GM12878 (cell line): ENCODE data around the gene RPRD1A. TPM values are rescaled to one million over a fixed set of nuclear protein-coding genes. Genes with fewer than 3 reads are reported as not detected.

ENCODE experiments used
- ATAC-seq: fragments of 200-7000 bp; cut with Tn5 transposase; 3 replicates; pipeline ENCODE4 v1.9.1; 2020; ENCODE audit warnings: mild to moderate bottlenecking, moderate library complexity
- BruUV-seq: library from RNA; stranded (reverse); fragments of 400-500 nt; replicated peaks from 2 replicates; lab custom pipeline; 2021; lab: Mats Ljungman, UMichigan
- CTCF ChIA-PET: fragments of 300-600 bp; sonication (Branson Sonifier 250); formaldehyde crosslinking; extraction: SDS; loops from one replicate; lab custom pipeline; 2021; ENCODE audit warnings: inconsistent platforms; lab: Yijun Ruan, JAX
- POLR2A ChIA-PET: fragments of 350-600 bp; formaldehyde crosslinking; extraction: SDS; loops from one replicate; lab custom pipeline; 2021; ENCODE audit warnings: inconsistent platforms; lab: Charles Lee
- RAD21 ChIA-PET: fragments of 300-600 bp; sonication (Branson Sonifier 250); formaldehyde crosslinking; loops from one replicate; lab custom pipeline; 2023; ENCODE audit warnings: antibody characterized with exemption; ENCODE audit not compliant: unreplicated experiment; lab: Charles Lee
- SMC1A ChIA-PET: fragments of 300-600 bp; sonication (Branson Sonifier 250); formaldehyde crosslinking; loops from one replicate; lab custom pipeline; 2023; ENCODE audit not compliant: unreplicated experiment, uncharacterized antibody; lab: Charles Lee
- DNase-seq: peaks from one replicate; pipeline ENCODE4 v3.0.0-alpha.2; 2011; ENCODE audit warnings: low read depth, low spot score
- FAIRE-seq: peaks from 3 replicates; lab custom pipeline; 2011; peaks lifted over from hg19 to GRCh38; lab: Jason Lieb, UNC
- H2AFZ ChIP-seq: 2 replicates; pipeline ENCODE4 v1.6.0; 2011; ENCODE audit warnings: low read depth, low read length, control low read depth; ENCODE audit not compliant: control insufficient read depth
- H3K27ac ChIP-seq: 2 replicates; pipeline ENCODE4 v1.5.1; 2011; ENCODE audit warnings: control low read depth; ENCODE audit not compliant: control insufficient read depth, insufficient read depth
- H3K27me3 ChIP-seq, 2 experiments: replicated peaks in 1 of 2; 2 replicates each; pipeline versions ENCODE4 v1.6.0 to v1.6.1; 2011; ENCODE audit warnings: low read length in 1 of 2; ENCODE audit not compliant: control insufficient read depth in 2 of 2, insufficient read depth in 2 of 2
- H3K36me3 ChIP-seq, 2 experiments: 2 replicates each; pipeline ENCODE4 v1.5.1; 2011; ENCODE audit warnings: low read length in 1 of 2; ENCODE audit not compliant: control insufficient read depth in 2 of 2, insufficient read depth in 2 of 2
- H3K4me1 ChIP-seq: 2 replicates; pipeline ENCODE4 v1.6.1; 2011; ENCODE audit warnings: mild to moderate bottlenecking, low read length, moderate library complexity, mixed read lengths; ENCODE audit not compliant: control insufficient read depth, insufficient read depth
- H3K4me2 ChIP-seq: 2 replicates; pipeline ENCODE4 v1.6.0; 2011; ENCODE audit warnings: control low read depth; ENCODE audit not compliant: control insufficient read depth, insufficient read depth
- H3K4me3 ChIP-seq: fragments of 200-600 bp; sonication (generic); 2 replicates; pipeline ENCODE4 v1.5.1; 2016
- H3K79me2 ChIP-seq: 2 replicates; pipeline ENCODE4 v1.6.0; 2011; ENCODE audit warnings: low read length; ENCODE audit not compliant: control insufficient read depth, insufficient read depth
- H3K9ac ChIP-seq: 2 replicates; pipeline ENCODE4 v1.8.0; 2011; ENCODE audit warnings: low read length, control low read depth, mixed read lengths; ENCODE audit not compliant: control insufficient read depth, insufficient read depth
- H3K9me3 ChIP-seq: replicated peaks from 3 replicates; pipeline ENCODE4 v1.5.1; 2011; ENCODE audit warnings: mild to moderate bottlenecking, low read length; ENCODE audit not compliant: control insufficient read depth, insufficient read depth
- H4K20me1 ChIP-seq: 2 replicates; pipeline ENCODE4 v1.6.0; 2011; ENCODE audit not compliant: control insufficient read depth, insufficient read depth
- CBFB ChIP-seq: IDR thresholded peaks from 2 replicates; pipeline ENCODE4 v1.6.1; 2016; ENCODE audit warnings: antibody characterized with exemption, low read depth
- EED ChIP-seq: sonication (generic); IDR thresholded peaks from 2 replicates; pipeline ENCODE4 v1.6.1; 2016; ENCODE audit warnings: antibody characterized with exemption, low read depth
- GATAD2B ChIP-seq: fragments of 450-650 bp; conservative IDR thresholded peaks from 2 replicates; pipeline ENCODE4 v1.6.1; 2017; ENCODE audit warnings: low read depth, mild to moderate bottlenecking, moderate library complexity
- HSF1 ChIP-seq: fragments of 150-350 bp; IDR thresholded peaks from 2 replicates; pipeline ENCODE4 v1.6.1; 2014; ENCODE audit warnings: mild to moderate bottlenecking, low read depth, low read length
- KDM1A ChIP-seq: fragments of 200-600 bp; sonication (generic); IDR thresholded peaks from 2 replicates; pipeline ENCODE4 v1.6.1; 2016; ENCODE audit warnings: borderline replicate concordance
- MTA3 ChIP-seq: IDR thresholded peaks from 2 replicates; pipeline ENCODE4 v1.6.1; 2012; ENCODE audit warnings: low read length, inconsistent platforms, borderline replicate concordance
- NFYB ChIP-seq: IDR thresholded peaks from 2 replicates; pipeline ENCODE4 v1.6.1; 2011; ENCODE audit warnings: low read depth, mild to moderate bottlenecking, low read length, improper control_type of control experiment, moderate library complexity; ENCODE audit not compliant: insufficient read depth
- POLR2AphosphoS2 ChIP-seq: IDR thresholded peaks from 2 replicates; pipeline ENCODE4 v1.6.1; 2011; ENCODE audit warnings: low read depth, mild to moderate bottlenecking, low read length, improper control_type of control experiment, moderate library complexity
- POLR2AphosphoS5 ChIP-seq: IDR thresholded peaks from 2 replicates; pipeline ENCODE4 v1.6.1; 2011; ENCODE audit warnings: mild to moderate bottlenecking, low read length, inconsistent platforms
- SMC3 ChIP-seq: IDR thresholded peaks from 2 replicates; pipeline ENCODE4 v1.6.1; 2011; ENCODE audit warnings: low read length, improper control_type of control experiment, borderline replicate concordance
- STAT3 ChIP-seq: IDR thresholded peaks from 2 replicates; pipeline ENCODE4 v1.6.1; 2011; ENCODE audit warnings: low read depth, low read length, improper control_type of control experiment
- SUPT20H ChIP-seq: IDR thresholded peaks from 2 replicates; pipeline ENCODE4 v1.6.1; 2011; ENCODE audit warnings: low read depth, mild to moderate bottlenecking, low read length, moderate library complexity, borderline replicate concordance; ENCODE audit not compliant: control insufficient read depth
- TCF12 ChIP-seq: IDR thresholded peaks from 2 replicates; pipeline ENCODE4 v1.6.1; 2011; ENCODE audit warnings: low read depth, mild to moderate bottlenecking, low read length
- ZNF687 ChIP-seq: fragments of 450-650 bp; IDR thresholded peaks from 2 replicates; pipeline ENCODE4 v1.6.1; 2017; ENCODE audit warnings: mild to moderate bottlenecking, moderate library complexity
- WGBS: methylation state at CpG from one replicate; pipeline ENCODE4 v1.1.6; 2016; ENCODE audit warnings: low lambda C conversion rate; ENCODE audit not compliant: insufficient replicate concordance, insufficient coverage; ENCODE audit errors: missing lambda C conversion rate; 5-methylcytosine and 5-hydroxymethylcytosine counted together
- in situ Hi-C: fragments of 300-500 bp; cut with MboI; formaldehyde crosslinking; loops from 9 replicates; pipeline ENCODE4 v1.14.3; 2018; ENCODE audit warnings: mixed read lengths
- intact Hi-C: fragments of 100-400 bp; cut with micrococcal nuclease; formaldehyde crosslinking; loops from one replicate; pipeline ENCODE4 v1.14.2; 2022; ENCODE audit not compliant: unreplicated experiment
- polyA plus RNA-seq, 11 experiments: library from polyadenylated mRNA; depleted of rRNA in 4 of 11; unstranded in 6 of 11; stranded (reverse) in 5 of 11; fragments of >200 nt; fragmentation: Nextera tagmentation in 4 of 11; fragmentation: Illumina TruSeq in 1 of 11; extraction: Ambion mirVana in 4 of 11; extraction: Trizol in 1 of 11; gene quantifications; 1 replicate in 1 of 11; 2 replicates in 10 of 11; pipeline versions ENCODE4 v1.2.1 to v1.2.3, GENCODE V29; 2011 to 2016; ENCODE audit warnings: inconsistent platforms in 2 of 11, missing spikeins in 2 of 11, low read depth in 1 of 11
- total RNA-seq, 4 experiments: library from RNA; depleted of rRNA in 3 of 4; stranded (reverse); fragments of >200 nt in 3 of 4; fragmentation: Illumina TruSeq in 1 of 4; extraction: Trizol in 1 of 4; gene quantifications; 2 replicates each; pipeline versions ENCODE4 v1.2.1 to v1.2.3, GENCODE V29; 2013 to 2021

The RPRD1A gene
- total and polyA plus RNA-seq, 10 of the 15 experiments (the other 5 are each of a cell fraction or from before 2014, with no cell fraction given) = 16.2 to 66.2 (median 36.2) TPM

GRCh38 chr18:36089001-36089400, 21.6 kb upstream of the RPRD1A start:
- no peaks in the 10 kb centered on the region for H3K79me2 ChIP-seq
- CTCF ChIA-PET = no interaction called here
- H3K27me3 ChIP-seq = no peaks in the 10 kb centered on the region
- in situ Hi-C loops = no loop called here
- no TSS peak for BruUV-seq
- H3K9ac ChIP-seq = no peak overlapping the region
- 36% methylated on average over 6 of the region's 6 CpGs for WGBS
- H3K4me3 ChIP-seq = no peak overlapping the region
- H3K4me2 ChIP-seq = no peak overlapping the region
- no peaks in the 10 kb centered on the region; the same call in 2 of the 3 replicates for H3K9me3 ChIP-seq
- no peaks in the 10 kb centered on the region for H3K4me1 ChIP-seq
- no peak overlapping the region for H3K27ac ChIP-seq
- no peaks in the 10 kb centered on the region for H4K20me1 ChIP-seq
- FAIRE-seq = no peak
- intact Hi-C loops = no loop called here
- SMC1A ChIA-PET = interaction anchor here (0.7 kb wide), 1 partner anchor 123 kb away, joined by 3 read pairs; no protein-coding TSS in a partner anchor
- H3K36me3 ChIP-seq = no peaks in the 10 kb centered on the region
- TF ChIP-seq POLR2AphosphoS5 (no peak), HSF1 (no peak), CBFB (no peak), KDM1A (no peak)
- TF ChIP-seq, all 136 proteins: peak for 0
- no peak for DNase-seq
- H2AFZ ChIP-seq = no peak overlapping the region
- no peak for ATAC-seq
- POLR2A ChIA-PET = interaction anchor here (0.6 to 0.7 kb wide), 2 partner anchors 70 to 192 kb away, joined by 3 to 7 read pairs; no protein-coding TSS in a partner anchor
- RAD21 ChIA-PET = no interaction called here

GRCh38 chr18:36088256-36088655, 20.9 kb upstream of the RPRD1A start:
- H3K79me2 ChIP-seq = no peaks in the 10 kb centered on the region
- in situ Hi-C loops = no loop called here
- CTCF ChIA-PET = no interaction called here
- TF ChIP-seq GATAD2B = no peak
- TF ChIP-seq STAT3 = no peak
- TF ChIP-seq EED = no peak
- no peak for TF ChIP-seq SUPT20H
- TF ChIP-seq ZNF687 = no peak
- TF ChIP-seq TCF12 = no peak
- TF ChIP-seq MTA3 = no peak
- TF ChIP-seq SMC3 = no peak
- TF ChIP-seq NFYB = no peak
- TF ChIP-seq POLR2AphosphoS2 = no peak

More at GRCh38 chr18:36088256-36088655, 20.9 kb upstream of the RPRD1A start:
- ATAC-seq (no peak), FAIRE-seq (no peak), DNase-seq (no peak)
- Histone ChIP-seq H3K27ac (no peak overlapping the region), H3K4me2 (no peak overlapping the region), H3K9ac (no peak overlapping the region), H4K20me1 (no peaks in the 10 kb centered on the region), H3K9me3 (no peaks in the 10 kb centered on the region; the same call in 2 of the 3 replicates), H3K4me3 (no peak overlapping the region), H3K4me1 (no peaks in the 10 kb centered on the region), H2AFZ (no peak overlapping the region), H3K27me3 (no peaks in the 10 kb centered on the region), H3K36me3 (no peaks in the 10 kb centered on the region)
- ChIA-PET SMC1A (no interaction called here), POLR2A (no interaction called here), RAD21 (no interaction called here)
- BruUV-seq = no TSS peak
- intact Hi-C loops = no loop called here
- WGBS = 3% methylated on average over 2 of the region's 2 CpGs
